ENCODE measurements around the gene STARD13. TPM values are rescaled to one million over a fixed set of nuclear protein-coding genes. Genes with fewer than 3 reads are reported as not detected.

Gene STARD13
- total and polyA plus RNA-seq, 12 donors: 7.1 to 38.3 (median 27.8) TPM

GRCh38 chr13:33289966-33290365 lies 4.4 kb upstream of the STARD13 start:
- Histone ChIP-seq H3K27ac (peak overlapping the region in 7 of 10 donors; percentile 12 to 64 (median 36)), H3K36me3 (no peaks in the 10 kb centered on the region), H3K27me3 (no peaks in the 10 kb centered on the region), H3K9me3 (no peaks in the 10 kb centered on the region), H3K4me3 (no peak overlapping the region), H3K4me1 (peaks cover 5 to 44% (median 21%) of the 10 kb centered on the region in 9 donors)
- TF ChIP-seq CTCF (IDR thresholded peaks at IDR 0.05): no peak
- intact Hi-C loops (cut with DNase I): loop anchor here in 6 of 10 donors (5.0 to 10.0 kb wide), 10 partner anchors 53 to 703 kb away; partner anchors contain the start of gene PDS5B (in 1 of the 6)
- no peak for DNase-seq
- no peak for ATAC-seq
- WGBS, 2 donors: 59 to 74% methylated on average over 3 of the region's 3 CpGs

GRCh38 chr13:33287142-33287882 lies 1.8 kb upstream of the STARD13 start:
- intact Hi-C loops (cut with DNase I): loop anchor here in 6 of 10 donors (5.0 to 10.0 kb wide), 9 partner anchors 50 to 700 kb away; partner anchors contain the start of gene PDS5B (in 1 of the 6)
- no peaks in the 10 kb centered on the region for H3K36me3 ChIP-seq
- H3K27me3 ChIP-seq: no peaks in the 10 kb centered on the region
- no peak overlapping the region for H3K4me3 ChIP-seq
- ATAC-seq (no peak), DNase-seq (no peak)
- peak overlapping the region in 8 of 10 donors; percentile 29 to 98 (median 95) for H3K27ac ChIP-seq
- peaks cover 5 to 56% (median 34%) of the 10 kb centered on the region in 9 donors for H3K4me1 ChIP-seq
- TF ChIP-seq CTCF (IDR thresholded peaks at IDR 0.05): no peak
- no peaks in the 10 kb centered on the region for H3K9me3 ChIP-seq
- WGBS, 2 donors: 81 to 84% methylated on average over 15 of the region's 15 CpGs

- Histone ChIP-seq H3K4me1 (peaks cover 5 to 60% (median 42%) of the 10 kb centered on the region in 9 donors), H3K27me3 (no peaks in the 10 kb centered on the region), H3K36me3 (no peaks in the 10 kb centered on the region), H3K27ac (peak overlapping the region; percentile 84 to 98 (median 95)), H3K4me3 (peak overlapping the region in 9 of 10 donors; percentile 59 to 84 (median 72)), H3K9me3 (no peaks in the 10 kb centered on the region)
- no peak for TF ChIP-seq CTCF (IDR thresholded peaks at IDR 0.05)
- DNase-seq (no peak), ATAC-seq (no peak)
- intact Hi-C loops (cut with DNase I): loop anchor here in 6 of 10 donors (5.0 to 10.0 kb wide), 9 partner anchors 49 to 699 kb away; partner anchors contain the start of gene PDS5B (in 1 of the 6)
- WGBS, 2 donors: 4 to 8% methylated on average over 5 of the region's 5 CpGs
Measured at GRCh38 chr13:33286128-33286527, 573 bp upstream of the STARD13 start.

DNA sequence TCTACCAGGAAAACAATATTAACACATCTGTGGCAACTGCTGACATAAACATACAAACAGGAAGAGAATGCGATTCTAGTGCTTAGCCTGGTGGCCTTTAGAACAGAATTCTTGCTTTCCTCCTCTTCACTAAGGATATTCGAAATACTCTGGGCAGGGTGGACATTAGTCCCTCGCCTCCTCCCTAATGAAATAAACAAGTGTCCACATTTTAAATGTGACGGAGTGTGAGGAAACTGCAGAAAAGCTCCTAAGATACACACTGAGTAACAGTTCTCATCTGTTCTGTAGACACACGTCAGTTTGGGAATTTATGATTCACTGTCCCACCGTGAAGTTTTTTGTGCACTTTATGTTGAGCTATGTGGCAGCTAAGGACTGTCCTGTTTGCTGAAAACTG lies 639 bp downstream of the STARD13 start:
- peaks cover 8 to 60% (median 48%) of the 10 kb centered on the region in 9 donors for H3K4me1 ChIP-seq
- H3K36me3 ChIP-seq: peaks cover 0 to 9% (median 0%) of the 10 kb centered on the region in 9 donors
- no peaks in the 10 kb centered on the region for H3K27me3 ChIP-seq
- H3K4me3 ChIP-seq: peak overlapping the region; percentile 59 to 84 (median 72)
- DNase-seq (no peak), ATAC-seq (peak; percentile 4 to 55 (median 26))
- intact Hi-C loops (cut with DNase I): loop anchor here in 7 of 10 donors (1.0 to 10.0 kb wide), 14 partner anchors 48 to 698 kb away; partner anchors contain the start of gene PDS5B (in 1 of the 7)
- WGBS, 2 donors: 3% methylated on average over 6 of the region's 6 CpGs
- H3K9me3 ChIP-seq: no peaks in the 10 kb centered on the region
- no peak for TF ChIP-seq CTCF (IDR thresholded peaks at IDR 0.05)
- H3K27ac ChIP-seq: peak overlapping the region; percentile 84 to 98 (median 95)
